ENCODE data around the gene UGT2B11. TPM values are rescaled to one million over a fixed set of nuclear protein-coding genes. Genes with fewer than 3 reads are reported as not detected.
"Not testable (repeated sequence)": the region's sequence is repeated elsewhere in the genome, so short reads cannot be mapped to it uniquely, and the experiment has no call there.

Gene UGT2B11
- total and polyA plus RNA-seq, 5 donors from 2014 or later, result not detected

DNA sequence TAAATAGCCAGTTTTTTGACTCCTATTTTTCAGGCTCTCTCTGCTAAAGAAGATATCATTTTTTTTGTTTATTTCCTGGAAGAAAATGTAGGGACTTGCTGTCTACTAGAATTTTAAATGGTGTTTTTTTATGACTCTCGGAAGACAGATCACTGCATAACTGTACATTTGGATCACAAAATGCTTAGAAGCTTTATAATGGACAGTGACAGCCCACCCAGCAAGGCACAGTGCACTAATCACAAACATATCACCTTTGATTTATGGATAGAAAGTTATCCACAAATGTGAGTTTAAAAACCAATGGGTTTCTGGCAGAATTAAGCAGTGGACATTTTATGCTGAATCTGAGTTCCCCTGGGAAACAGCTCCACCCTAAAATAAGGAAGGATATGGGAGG, 48.8 kb downstream of the UGT2B11 start:
- not testable (repeated sequence) for H3K27me3 Mint-ChIP-seq; H3K36me3 Mint-ChIP-seq; H3K4me1 Mint-ChIP-seq; H3K27ac Mint-ChIP-seq; DNase-seq; H3K27ac ChIP-seq (ENCODE audit: insufficient read depth, low read length, poor library complexity, severe bottlenecking); H3K36me3 ChIP-seq (ENCODE audit: control insufficient read depth, insufficient read depth, low read length); H3K27me3 ChIP-seq (ENCODE audit: control insufficient read depth, insufficient read depth, low read length); H3K4me1 ChIP-seq (ENCODE audit: control insufficient read depth, insufficient read depth, low read length, poor library complexity, severe bottlenecking); ATAC-seq (ENCODE audit: low read depth in 2 of 2); H3K9me3 Mint-ChIP-seq; H3K4me3 Mint-ChIP-seq; H3K9me3 ChIP-seq (ENCODE audit: control insufficient read depth in 2 of 2, low read length in 2 of 2); H3K4me3 ChIP-seq (ENCODE audit: low read depth, low read length)

DNA sequence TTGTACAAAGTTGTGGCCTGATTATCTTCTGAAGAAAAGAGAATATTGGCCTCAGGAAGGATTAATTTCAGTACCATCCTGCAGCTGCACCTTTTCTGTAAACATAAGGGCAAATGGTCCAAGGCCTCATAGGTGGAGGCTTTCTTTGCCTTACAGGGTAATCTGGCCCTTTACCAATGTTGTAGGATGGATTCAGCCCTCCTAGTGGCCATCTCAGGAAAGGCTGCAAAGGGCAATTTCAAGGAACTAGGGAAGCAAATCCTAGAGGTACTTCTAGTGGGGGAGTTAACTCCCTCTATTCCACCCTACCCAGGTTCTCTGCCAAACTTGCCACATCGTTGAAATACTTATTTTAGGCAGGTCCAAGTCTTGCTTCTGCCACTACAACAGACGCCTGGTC, 57.6 kb downstream of the UGT2B11 start:
- Mint-ChIP-seq H3K27ac (no peak overlapping the region), H3K4me1 (no peaks in the 10 kb centered on the region), H3K4me3 (no peak overlapping the region), H3K27me3 (no peaks in the 10 kb centered on the region), H3K9me3 (peaks cover 0 to 1% (median 0%) of the 10 kb centered on the region in 7 donors), H3K36me3 (no peaks in the 10 kb centered on the region)
- ATAC-seq (ENCODE audit: low read depth in 2 of 2), result no peak
- H3K36me3 ChIP-seq (ENCODE audit: control insufficient read depth, insufficient read depth, low read length), result no peaks in the 10 kb centered on the region
- H3K9me3 ChIP-seq (ENCODE audit: control insufficient read depth in 2 of 2, low read length in 2 of 2), result no peaks in the 10 kb centered on the region
- no peak overlapping the region for H3K4me3 ChIP-seq (ENCODE audit: low read depth, low read length)
- H3K27me3 ChIP-seq (ENCODE audit: control insufficient read depth, insufficient read depth, low read length), result no peaks in the 10 kb centered on the region
- DNase-seq, result no peak
- H3K4me1 ChIP-seq (ENCODE audit: control insufficient read depth, insufficient read depth, low read length, poor library complexity, severe bottlenecking), result no peaks in the 10 kb centered on the region
- no peak overlapping the region for H3K27ac ChIP-seq (ENCODE audit: insufficient read depth, low read length, poor library complexity, severe bottlenecking)

- H3K4me3 ChIP-seq (ENCODE audit: low read depth, low read length), result no peak overlapping the region
- H3K27me3 Mint-ChIP-seq, result no peaks in the 10 kb centered on the region
- peaks cover 0 to 1% (median 0%) of the 10 kb centered on the region in 7 donors for H3K9me3 Mint-ChIP-seq
- no peak overlapping the region for H3K27ac Mint-ChIP-seq
- H3K4me1 Mint-ChIP-seq, result no peaks in the 10 kb centered on the region
- H3K4me1 ChIP-seq (ENCODE audit: control insufficient read depth, insufficient read depth, low read length, poor library complexity, severe bottlenecking), result no peaks in the 10 kb centered on the region
- no peaks in the 10 kb centered on the region for H3K9me3 ChIP-seq (ENCODE audit: control insufficient read depth in 2 of 2, low read length in 2 of 2)
- DNase-seq (no peak), ATAC-seq (ENCODE audit: low read depth in 2 of 2) (no peak)
- no peaks in the 10 kb centered on the region for H3K36me3 ChIP-seq (ENCODE audit: control insufficient read depth, insufficient read depth, low read length)
- H3K36me3 Mint-ChIP-seq, result no peaks in the 10 kb centered on the region
- H3K27ac ChIP-seq (ENCODE audit: insufficient read depth, low read length, poor library complexity, severe bottlenecking), result no peak overlapping the region
- no peak overlapping the region for H3K4me3 Mint-ChIP-seq
- no peaks in the 10 kb centered on the region for H3K27me3 ChIP-seq (ENCODE audit: control insufficient read depth, insufficient read depth, low read length)
These were observed 60.5 kb downstream of the UGT2B11 start for GRCh38 chr4:69154021-69154420.

Other genes starting within 250 kb of the UGT2B11 start
- not detected for gene UGT2B7, start 118.3 kb downstream of the UGT2B11 start, total RNA-seq
- gene UGT2B7, start 118.3 kb downstream of the UGT2B11 start, polyA plus RNA-seq, result not detected
- gene UGT2B28, start 65.7 kb upstream of the UGT2B11 start, total RNA-seq, result not detected
- not detected for gene UGT2B28, start 65.7 kb upstream of the UGT2B11 start, polyA plus RNA-seq